Measurements from ENCODE around the gene SRI. TPM values are rescaled to one million over a fixed set of nuclear protein-coding genes. Genes with fewer than 3 reads are reported as not detected.
"Not testable (repeated sequence)": the region's sequence is repeated elsewhere in the genome, so short reads cannot be mapped to it uniquely, and the experiment has no call there.

SRI gene
- total RNA-seq, 1 experiment from 2014 or later = 269 TPM

GRCh38 chr7:88167721-88168120, 52.1 kb downstream of the SRI start:
- BruUV-seq (replicated peaks) = no TSS peak
- Histone ChIP-seq H3K9me2 (ENCODE audit: insufficient read depth) (no peaks in the 10 kb centered on the region), H3K27me3 (ENCODE audit: insufficient read depth, low read depth) (no peaks in the 10 kb centered on the region), H2AFZ (no peak overlapping the region), H3K4me3 (no peak overlapping the region), H3K79me2 (ENCODE audit: low read depth) (no peaks in the 10 kb centered on the region), H3K4me1 (replicated peaks; ENCODE audit: insufficient read depth) (no peaks in the 10 kb centered on the region), H3F3A (ENCODE audit: insufficient read depth, low read depth) (no peaks in the 10 kb centered on the region), H3K36me3 (ENCODE audit: low read depth) (no peaks in the 10 kb centered on the region), H4K20me1 (ENCODE audit: insufficient read depth) (no peaks in the 10 kb centered on the region), H3K4me2 (no peak overlapping the region), H3K27ac (no peak overlapping the region), H3K9me3 (ENCODE audit: insufficient read depth, low read depth) (no peaks in the 10 kb centered on the region)
- TF ChIP-seq, protein P1, sequence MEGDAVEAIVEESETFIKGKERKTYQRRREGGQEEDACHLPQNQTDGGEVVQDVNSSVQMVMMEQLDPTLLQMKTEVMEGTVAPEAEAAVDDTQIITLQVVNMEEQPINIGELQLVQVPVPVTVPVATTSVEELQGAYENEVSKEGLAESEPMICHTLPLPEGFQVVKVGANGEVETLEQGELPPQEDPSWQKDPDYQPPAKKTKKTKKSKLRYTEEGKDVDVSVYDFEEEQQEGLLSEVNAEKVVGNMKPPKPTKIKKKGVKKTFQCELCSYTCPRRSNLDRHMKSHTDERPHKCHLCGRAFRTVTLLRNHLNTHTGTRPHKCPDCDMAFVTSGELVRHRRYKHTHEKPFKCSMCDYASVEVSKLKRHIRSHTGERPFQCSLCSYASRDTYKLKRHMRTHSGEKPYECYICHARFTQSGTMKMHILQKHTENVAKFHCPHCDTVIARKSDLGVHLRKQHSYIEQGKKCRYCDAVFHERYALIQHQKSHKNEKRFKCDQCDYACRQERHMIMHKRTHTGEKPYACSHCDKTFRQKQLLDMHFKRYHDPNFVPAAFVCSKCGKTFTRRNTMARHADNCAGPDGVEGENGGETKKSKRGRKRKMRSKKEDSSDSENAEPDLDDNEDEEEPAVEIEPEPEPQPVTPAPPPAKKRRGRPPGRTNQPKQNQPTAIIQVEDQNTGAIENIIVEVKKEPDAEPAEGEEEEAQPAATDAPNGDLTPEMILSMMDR (conservative IDR thresholded peaks at IDR 0.05) = no peak
- TF ChIP-seq EZH2 (IDR thresholded peaks at IDR 0.05; ENCODE audit: low read depth) = no peak
- ChIA-PET CTCF (no interaction called here), POLR2A (ENCODE audit: unreplicated experiment) (no interaction called here)
- intact Hi-C loops (cut with micrococcal nuclease; ENCODE audit: unreplicated experiment) = loop anchor here (2.0 to 10.0 kb wide), 3 partner anchors 55 to 1455 kb away; no protein-coding TSS in a partner anchor
- no peak for DNase-seq

DNA sequence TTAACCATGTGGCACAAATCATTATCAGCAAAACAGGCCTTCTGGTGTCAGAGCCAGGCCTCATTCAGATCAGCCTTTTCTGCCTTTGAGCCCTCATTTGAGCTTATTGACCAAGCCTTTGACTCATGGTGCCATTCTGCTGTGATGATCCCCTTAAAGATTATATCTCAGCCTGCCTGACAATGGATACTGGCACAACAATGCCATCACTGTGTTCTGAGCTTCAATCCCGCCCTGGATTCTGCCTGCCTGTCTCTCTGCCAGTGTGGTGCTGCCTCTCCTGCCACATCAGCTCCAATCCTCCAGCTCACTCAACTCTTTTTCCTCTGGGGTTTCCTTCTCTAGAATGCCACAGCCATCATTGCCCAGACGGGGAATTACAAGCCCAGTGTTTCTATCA, 52.6 kb downstream of the SRI start:
- POLR2A ChIA-PET (ENCODE audit: unreplicated experiment) = no interaction called here
- no peaks in the 10 kb centered on the region for H3K79me2 ChIP-seq (ENCODE audit: low read depth)
- TF ChIP-seq, protein P1 (conservative IDR thresholded peaks at IDR 0.05) = no peak
- no TSS peak for BruUV-seq (replicated peaks)
- no peaks in the 10 kb centered on the region for H3K4me1 ChIP-seq (replicated peaks; ENCODE audit: insufficient read depth)
- intact Hi-C loops (cut with micrococcal nuclease; ENCODE audit: unreplicated experiment) = loop anchor here (5.0 to 10.0 kb wide), 2 partner anchors 262 to 1455 kb away; no protein-coding TSS in a partner anchor
- H2AFZ ChIP-seq = no peak overlapping the region
- CTCF ChIA-PET = no interaction called here
- H3K27ac ChIP-seq = no peak overlapping the region
- H3K36me3 ChIP-seq (ENCODE audit: low read depth) = no peaks in the 10 kb centered on the region
- H3K9me2 ChIP-seq (ENCODE audit: insufficient read depth) = no peaks in the 10 kb centered on the region
- no peak overlapping the region for H3K4me2 ChIP-seq
- no peak overlapping the region for H3K4me3 ChIP-seq
- H3F3A ChIP-seq (ENCODE audit: insufficient read depth, low read depth) = no peaks in the 10 kb centered on the region
- H4K20me1 ChIP-seq (ENCODE audit: insufficient read depth) = no peaks in the 10 kb centered on the region
- no peaks in the 10 kb centered on the region for H3K27me3 ChIP-seq (ENCODE audit: insufficient read depth, low read depth)
- DNase-seq = no peak
- no peaks in the 10 kb centered on the region for H3K9me3 ChIP-seq (ENCODE audit: insufficient read depth, low read depth)

DNA sequence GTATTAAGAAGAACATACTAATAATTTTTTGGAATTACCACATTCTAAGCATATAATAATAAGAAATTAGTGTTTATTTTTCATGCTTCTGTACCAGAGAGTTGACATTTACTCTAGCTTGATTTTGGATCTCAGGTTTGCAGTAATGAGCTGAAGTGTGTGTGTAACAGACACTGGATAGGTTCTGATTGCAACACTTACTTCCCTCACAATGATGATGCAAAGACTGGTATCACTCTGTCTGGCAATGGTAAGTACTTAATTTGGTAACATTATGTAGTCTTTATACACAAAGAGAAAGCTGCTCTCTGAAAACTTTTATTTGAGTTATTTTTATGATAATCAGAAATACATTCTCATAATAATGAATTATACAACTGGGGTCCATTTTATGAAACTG, 54.1 kb downstream of the SRI start:
- no peak overlapping the region for H3K4me3 ChIP-seq
- ChIA-PET POLR2A (ENCODE audit: unreplicated experiment) (no interaction called here), CTCF (no interaction called here)
- H3K4me1 ChIP-seq (replicated peaks; ENCODE audit: insufficient read depth) = no peaks in the 10 kb centered on the region
- no peaks in the 10 kb centered on the region; the same call in 1 of the 2 replicates for H3K9me3 ChIP-seq (ENCODE audit: insufficient read depth, low read depth)
- intact Hi-C loops (cut with micrococcal nuclease; ENCODE audit: unreplicated experiment) = loop anchor here (5.0 to 10.0 kb wide), 2 partner anchors 261 to 1457 kb away; no protein-coding TSS in a partner anchor
- no TSS peak for BruUV-seq (replicated peaks)
- no peaks in the 10 kb centered on the region for H3F3A ChIP-seq (ENCODE audit: insufficient read depth, low read depth)
- TF ChIP-seq, protein P1 (conservative IDR thresholded peaks at IDR 0.05) = no peak
- TF ChIP-seq EZH2 (IDR thresholded peaks at IDR 0.05; ENCODE audit: low read depth) = no peak
- no peak for DNase-seq
- no peak overlapping the region for H2AFZ ChIP-seq
- no peak overlapping the region for H3K27ac ChIP-seq
- no peaks in the 10 kb centered on the region for H4K20me1 ChIP-seq (ENCODE audit: insufficient read depth)
- no peaks in the 10 kb centered on the region for H3K27me3 ChIP-seq (ENCODE audit: insufficient read depth, low read depth)
- no peak overlapping the region for H3K4me2 ChIP-seq
- H3K36me3 ChIP-seq (ENCODE audit: low read depth) = no peaks in the 10 kb centered on the region
- H3K9me2 ChIP-seq (ENCODE audit: insufficient read depth) = no peaks in the 10 kb centered on the region
- no peaks in the 10 kb centered on the region for H3K79me2 ChIP-seq (ENCODE audit: low read depth)

- H3K79me2 ChIP-seq (ENCODE audit: low read depth); H3K4me1 ChIP-seq (replicated peaks; ENCODE audit: insufficient read depth); H2AFZ ChIP-seq; H3K4me3 ChIP-seq; H3K9me2 ChIP-seq (ENCODE audit: insufficient read depth); H4K20me1 ChIP-seq (ENCODE audit: insufficient read depth); H3F3A ChIP-seq (ENCODE audit: insufficient read depth, low read depth); H3K4me2 ChIP-seq; H3K9me3 ChIP-seq (ENCODE audit: insufficient read depth, low read depth); H3K36me3 ChIP-seq (ENCODE audit: low read depth); DNase-seq; H3K27ac ChIP-seq; POLR2A ChIA-PET (ENCODE audit: unreplicated experiment); H3K27me3 ChIP-seq (ENCODE audit: insufficient read depth, low read depth); BruUV-seq (replicated peaks): not testable (repeated sequence)
- intact Hi-C loops (cut with micrococcal nuclease; ENCODE audit: unreplicated experiment) = loop anchor here (10.0 kb wide), 1 partner anchor 255 kb away; no protein-coding TSS in a partner anchor
- CTCF ChIA-PET = interaction anchor here (0.6 kb wide), 1 partner anchor 1909 kb away, joined by 3 read pairs; no protein-coding TSS in a partner anchor
Observed at GRCh38 chr7:88159741-88160140, 60.1 kb downstream of the SRI start.

Measured in PC-9 (cell line).